GM21367 (cell line): Measurements from ENCODE around the gene AGTR1.

ENCODE experiments used
- ATAC-seq: cut with Tn5 transposase; IDR thresholded peaks from one replicate; pipeline ENCODE4 v1.9.1; 2021; ENCODE audit not compliant: unreplicated experiment

AGTR1 gene

GRCh38 chr3:148697306-148698189, at the start of gene AGTR1:
Gene AGTR1 (plus strand): TSS chr3:148697903. CDS start chr3:148741036, 43,133 bp downstream.
- ATAC-seq: no peak

GRCh38 chr3:148648685-148649352, 48.9 kb upstream of the AGTR1 start:
- no peak for ATAC-seq

GRCh38 chr3:148651549-148651948, 46.2 kb upstream of the AGTR1 start:
- ATAC-seq: no peak

- no peak for ATAC-seq
Observed at GRCh38 chr3:148654433-148654832, 43.3 kb upstream of the AGTR1 start.

- no peak for ATAC-seq
Observed at GRCh38 chr3:148657470-148657869, 40.2 kb upstream of the AGTR1 start.

GRCh38 chr3:148659512-148659911, 38.2 kb upstream of the AGTR1 start:
- no peak for ATAC-seq

GRCh38 chr3:148680289-148680688, 17.4 kb upstream of the AGTR1 start:
- ATAC-seq: no peak

GRCh38 chr3:148681080-148681479, 16.6 kb upstream of the AGTR1 start:
- no peak for ATAC-seq

GRCh38 chr3:148682997-148683396, 14.7 kb upstream of the AGTR1 start:
- no peak for ATAC-seq

- ATAC-seq: no peak
Observed at GRCh38 chr3:148694116-148694515, 3.6 kb upstream of the AGTR1 start.

GRCh38 chr3:148698190-148698810, 597 bp downstream of the AGTR1 start:
- no peak for ATAC-seq

GRCh38 chr3:148705314-148705713, 7.6 kb downstream of the AGTR1 start:
- ATAC-seq: no peak

- no peak for ATAC-seq
Observed at GRCh38 chr3:148707601-148708380, 10.1 kb downstream of the AGTR1 start.

GRCh38 chr3:148708409-148708808, 10.7 kb downstream of the AGTR1 start:
- no peak for ATAC-seq

GRCh38 chr3:148709560-148710253, 12.0 kb downstream of the AGTR1 start:
- no peak for ATAC-seq

GRCh38 chr3:148710665-148711064, 13.0 kb downstream of the AGTR1 start:
- no peak for ATAC-seq

GRCh38 chr3:148711981-148712666, 14.4 kb downstream of the AGTR1 start:
- no peak for ATAC-seq

- no peak for ATAC-seq
Observed at GRCh38 chr3:148714521-148714920, 16.8 kb downstream of the AGTR1 start.

- ATAC-seq: no peak
Observed at GRCh38 chr3:148716657-148717056, 19.0 kb downstream of the AGTR1 start.
